Astrocyte (in vitro differentiated cells and primary cell): ENCODE data around the gene TMEM37.

Source experiments
- CTCF ChIP-seq: IDR thresholded peaks from 2 replicates; pipeline ENCODE4 v1.5.1; 2011; ENCODE audit warnings: low read depth, mild to moderate bottlenecking, inconsistent platforms, low read length, moderate library complexity; ENCODE audit not compliant: insufficient read depth
- EZH2 ChIP-seq: IDR thresholded peaks from 2 replicates; pipeline ENCODE4 v1.6.1; 2012; ENCODE audit warnings: mild to moderate bottlenecking, low read length, inconsistent platforms; ENCODE audit not compliant: insufficient read depth

GRCh38 chr2:119462574-119462973 is 30.9 kb downstream of the TMEM37 start:
- no peak for TF ChIP-seq CTCF
- no peak for TF ChIP-seq EZH2
